Measurements from ENCODE around the gene LAT. TPM values are rescaled to one million over a fixed set of nuclear protein-coding genes. Genes with fewer than 3 reads are reported as not detected.

The LAT gene
- total and polyA plus RNA-seq, 2 of the 13 experiments (the other 11 are each of a cell fraction or from before 2014, with no cell fraction given), result 2.0 to 3.0 TPM

GRCh38 chr16:28935924-28936783, 48.7 kb upstream of the LAT start (continued):
- TF ChIP-seq ZNF816 (CRISPR knock-in tag; IDR thresholded peaks at IDR 0.05; ENCODE audit: borderline replicate concordance) (no peak), NFRKB (IDR thresholded peaks at IDR 0.05) (no peak), ZNF414 (CRISPR knock-in tag; IDR thresholded peaks at IDR 0.05) (peak; percentile 56; the same call in 1 of the 2 replicates), ZMAT3 (CRISPR knock-in tag; conservative IDR thresholded peaks at IDR 0.05) (peak; percentile 66; the same call in 1 of the 2 replicates), SP1 (IDR thresholded peaks at IDR 0.05) (0 out of 2 replicates have a peak, but pooled peaks have one; percentile 66), SP1 (CRISPR knock-in tag; IDR thresholded peaks at IDR 0.05) (peak; percentile 77), PATZ1 (CRISPR knock-in tag; IDR thresholded peaks at IDR 0.05) (peak; percentile 6; the same call in 1 of the 2 replicates), ZNF841 (CRISPR knock-in tag; IDR thresholded peaks at IDR 0.05; ENCODE audit: borderline replicate concordance) (no peak), YEATS2 (CRISPR knock-in tag; IDR thresholded peaks at IDR 0.05; ENCODE audit: borderline replicate concordance) (peak; percentile 51; the same call in 1 of the 2 replicates), ZNF124 (CRISPR knock-in tag; IDR thresholded peaks at IDR 0.05) (peak; percentile 55; the same call in 1 of the 2 replicates), MXD4 (CRISPR knock-in tag; IDR thresholded peaks at IDR 0.05) (peak; percentile 41; the same call in 1 of the 2 replicates), ZMYM3 (CRISPR knock-in tag; IDR thresholded peaks at IDR 0.05) (peak; percentile 81), ZFX (CRISPR knock-in tag; IDR thresholded peaks at IDR 0.05; ENCODE audit: low read depth) (peak; percentile 69; the same call in 1 of the 2 replicates), ZNF598 (CRISPR knock-in tag; IDR thresholded peaks at IDR 0.05; ENCODE audit: borderline replicate concordance) (no peak), ZMYM2 (CRISPR knock-in tag; IDR thresholded peaks at IDR 0.05) (peak; percentile 78; the same call in 1 of the 2 replicates), ISX (CRISPR knock-in tag; conservative IDR thresholded peaks at IDR 0.05) (no peak), ZNF788 (CRISPR knock-in tag; IDR thresholded peaks at IDR 0.05; ENCODE audit: borderline replicate concordance) (peak; percentile 5; the same call in 1 of the 2 replicates)
- TF ChIP-seq, protein P1, sequence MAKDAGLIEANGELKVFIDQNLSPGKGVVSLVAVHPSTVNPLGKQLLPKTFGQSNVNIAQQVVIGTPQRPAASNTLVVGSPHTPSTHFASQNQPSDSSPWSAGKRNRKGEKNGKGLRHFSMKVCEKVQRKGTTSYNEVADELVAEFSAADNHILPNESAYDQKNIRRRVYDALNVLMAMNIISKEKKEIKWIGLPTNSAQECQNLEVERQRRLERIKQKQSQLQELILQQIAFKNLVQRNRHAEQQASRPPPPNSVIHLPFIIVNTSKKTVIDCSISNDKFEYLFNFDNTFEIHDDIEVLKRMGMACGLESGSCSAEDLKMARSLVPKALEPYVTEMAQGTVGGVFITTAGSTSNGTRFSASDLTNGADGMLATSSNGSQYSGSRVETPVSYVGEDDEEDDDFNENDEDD (CRISPR knock-in tag; IDR thresholded peaks at IDR 0.05; ENCODE audit: borderline replicate concordance), result peak; percentile 95
- TF ChIP-seq, protein P2, sequence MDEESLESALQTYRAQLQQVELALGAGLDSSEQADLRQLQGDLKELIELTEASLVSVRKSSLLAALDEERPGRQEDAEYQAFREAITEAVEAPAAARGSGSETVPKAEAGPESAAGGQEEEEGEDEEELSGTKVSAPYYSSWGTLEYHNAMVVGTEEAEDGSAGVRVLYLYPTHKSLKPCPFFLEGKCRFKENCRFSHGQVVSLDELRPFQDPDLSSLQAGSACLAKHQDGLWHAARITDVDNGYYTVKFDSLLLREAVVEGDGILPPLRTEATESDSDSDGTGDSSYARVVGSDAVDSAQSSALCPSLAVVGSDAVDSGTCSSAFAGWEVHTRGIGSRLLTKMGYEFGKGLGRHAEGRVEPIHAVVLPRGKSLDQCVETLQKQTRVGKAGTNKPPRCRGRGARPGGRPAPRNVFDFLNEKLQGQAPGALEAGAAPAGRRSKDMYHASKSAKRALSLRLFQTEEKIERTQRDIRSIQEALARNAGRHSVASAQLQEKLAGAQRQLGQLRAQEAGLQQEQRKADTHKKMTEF (CRISPR knock-in tag; IDR thresholded peaks at IDR 0.05), result 0 out of 2 replicates have a peak, but pooled peaks have one; percentile 10
- TF ChIP-seq, protein P3, sequence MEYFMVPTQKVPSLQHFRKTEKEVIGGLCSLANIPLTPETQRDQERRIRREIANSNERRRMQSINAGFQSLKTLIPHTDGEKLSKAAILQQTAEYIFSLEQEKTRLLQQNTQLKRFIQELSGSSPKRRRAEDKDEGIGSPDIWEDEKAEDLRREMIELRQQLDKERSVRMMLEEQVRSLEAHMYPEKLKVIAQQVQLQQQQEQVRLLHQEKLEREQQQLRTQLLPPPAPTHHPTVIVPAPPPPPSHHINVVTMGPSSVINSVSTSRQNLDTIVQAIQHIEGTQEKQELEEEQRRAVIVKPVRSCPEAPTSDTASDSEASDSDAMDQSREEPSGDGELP (IDR thresholded peaks at IDR 0.05; ENCODE audit: borderline replicate concordance, low read depth), result no peak

Data from HepG2 (cell line).